ENCODE data around the gene GPR84.
"Not testable (repeated sequence)": the region's sequence is repeated elsewhere in the genome, so short reads cannot be mapped to it uniquely, and the experiment has no call there.

The GPR84 gene

GRCh38 chr12:54354271-54354670 lies 10.0 kb downstream of the GPR84 start:
- DNase-seq, result not testable (repeated sequence)

- DNase-seq, result no peak
Measured at GRCh38 chr12:54352891-54353874, 11.1 kb downstream of the GPR84 start.

GRCh38 chr12:54352022-54352531 lies 12.2 kb downstream of the GPR84 start:
- DNase-seq, result peak; percentile 11

GRCh38 chr12:54351341-54351740 lies 12.9 kb downstream of the GPR84 start:
- DNase-seq, result no peak

- DNase-seq, result no peak
Measured at GRCh38 chr12:54350743-54351142, 13.5 kb downstream of the GPR84 start.

GRCh38 chr12:54349679-54350078 lies 14.6 kb downstream of the GPR84 start:
- no peak for DNase-seq

- DNase-seq, result no peak
Measured at GRCh38 chr12:54349036-54349435, 15.2 kb downstream of the GPR84 start.

- DNase-seq, result no peak
Measured at GRCh38 chr12:54341378-54342300, 22.6 kb downstream of the GPR84 start.

GRCh38 chr12:54340846-54341245 lies 23.4 kb downstream of the GPR84 start:
- DNase-seq, result no peak

GRCh38 chr12:54338698-54339296 lies 25.5 kb downstream of the GPR84 start:
- no peak for DNase-seq

GRCh38 chr12:54337854-54338650 lies 26.2 kb downstream of the GPR84 start:
- DNase-seq, result no peak

GRCh38 chr12:54337280-54337842 lies 26.9 kb downstream of the GPR84 start:
- no peak for DNase-seq

- no peak for DNase-seq
Measured at GRCh38 chr12:54333420-54334034, 30.8 kb downstream of the GPR84 start.

GRCh38 chr12:54331461-54331860 lies 32.8 kb downstream of the GPR84 start:
- DNase-seq, result no peak

GRCh38 chr12:54330442-54330841 lies 33.8 kb downstream of the GPR84 start:
- DNase-seq, result no peak

GRCh38 chr12:54329759-54330158 lies 34.5 kb downstream of the GPR84 start:
- no peak for DNase-seq

GRCh38 chr12:54328595-54329337 lies 35.5 kb downstream of the GPR84 start:
- no peak for DNase-seq

GRCh38 chr12:54325442-54326109 lies 38.7 kb downstream of the GPR84 start:
- DNase-seq, result not testable (repeated sequence)

- peak; percentile 89 for DNase-seq
Measured at GRCh38 chr12:54324617-54325441, 39.5 kb downstream of the GPR84 start, which contains the start of gene COPZ1. COPZ1 (plus strand) TSS chr12:54325131; CDS start chr12:54325164, 33 bp downstream.
